HepG2 (cell line): Measurements from ENCODE around the gene WDR54. TPM values are rescaled to one million over a fixed set of nuclear protein-coding genes. Genes with fewer than 3 reads are reported as not detected.

Experiments
- CCAR2 ChIP-seq: fragments of 200-400 bp; formaldehyde crosslinking; optimal IDR thresholded peaks from 2 replicates; pipeline ENCODE3; 2018; ENCODE audit warnings: low read depth, mild to moderate bottlenecking, low read length, moderate library complexity
- MXD4 ChIP-seq: IDR thresholded peaks from 2 replicates; pipeline ENCODE4 v1.6.1; 2016; ENCODE audit warnings: mild to moderate bottlenecking, missing biosample characterization, missing genetic modification reagents
- PHF8 ChIP-seq: sonication (generic); formaldehyde crosslinking; IDR thresholded peaks from 2 replicates; pipeline ENCODE4 v1.5.0; 2020; ENCODE audit warnings: missing genetic modification reagents
- PLRG1 ChIP-seq: fragments of 450-650 bp; conservative IDR thresholded peaks from 2 replicates; pipeline ENCODE4 v1.6.1; 2016
- POLR2AphosphoS2 ChIP-seq: IDR thresholded peaks from 2 replicates; pipeline ENCODE4 v1.6.1; 2011; ENCODE audit warnings: low read depth, low read length, improper control_type of control experiment
- SNAPC4 ChIP-seq: sonication (generic); formaldehyde crosslinking; IDR thresholded peaks from 2 replicates; pipeline ENCODE4 v1.4.0; 2020; ENCODE audit warnings: mild to moderate bottlenecking, missing genetic modification reagents
- TBX2 ChIP-seq: sonication (generic); formaldehyde crosslinking; IDR thresholded peaks from 2 replicates; pipeline ENCODE4 v1.5.0; 2020; ENCODE audit warnings: missing genetic modification reagents, mild to moderate bottlenecking, borderline replicate concordance
- ZFP41 ChIP-seq: sonication (generic); formaldehyde crosslinking; IDR thresholded peaks from 2 replicates; pipeline ENCODE4 v1.4.0; 2020; ENCODE audit warnings: mild to moderate bottlenecking, missing genetic modification reagents, borderline replicate concordance
- ZFY ChIP-seq: sonication (generic); formaldehyde crosslinking; IDR thresholded peaks from 2 replicates; pipeline ENCODE4 v1.4.0; 2020; ENCODE audit warnings: missing genetic modification reagents
- ZNF331 ChIP-seq: sonication (generic); formaldehyde crosslinking; IDR thresholded peaks from 2 replicates; pipeline ENCODE4 v1.4.0; 2020; ENCODE audit warnings: missing genetic modification reagents
- ZNF33A ChIP-seq: sonication (generic); formaldehyde crosslinking; IDR thresholded peaks from 2 replicates; pipeline ENCODE4 v1.5.1; 2020; ENCODE audit warnings: missing genetic modification reagents, mild to moderate bottlenecking, moderate library complexity, borderline replicate concordance
- ZNF660 ChIP-seq: sonication (generic); formaldehyde crosslinking; IDR thresholded peaks from 2 replicates; pipeline ENCODE4 v1.5.1; 2020; ENCODE audit warnings: mild to moderate bottlenecking, low read depth, missing genetic modification reagents, borderline replicate concordance
- polyA plus RNA-seq, 8 experiments: library from polyadenylated mRNA; depleted of rRNA in 3 of 8; stranded (reverse) in 7 of 8; unstranded in 1 of 8; fragments of >200 nt; fragmentation: Illumina TruSeq in 4 of 8; extraction: Trizol in 4 of 8; gene quantifications; 2 replicates each; pipeline versions ENCODE4 v1.2.1 to v1.2.3, GENCODE V29; 2011 to 2016; ENCODE audit warnings: low read depth in 4 of 8, missing spikeins in 1 of 8, mixed read lengths in 1 of 8; ENCODE audit not compliant: insufficient read depth in 1 of 8
- total RNA-seq, 5 experiments: library from RNA; depleted of rRNA; stranded (reverse); fragments of >200 nt; fragmentation: Illumina TruSeq; extraction: Trizol; gene quantifications; 2 replicates each; pipeline ENCODE4 v1.2.3, GENCODE V29; 2016; ENCODE audit warnings: low read depth in 1 of 5
- TF ChIP-seq, protein P1 (sequence below): IDR thresholded peaks from 2 replicates; pipeline ENCODE4 v1.6.1; 2016; ENCODE audit warnings: missing biosample characterization, missing genetic modification reagents, low read depth
- TF ChIP-seq, protein P2 (sequence below): sonication (generic); formaldehyde crosslinking; IDR thresholded peaks from 2 replicates; pipeline ENCODE4 v1.4.0; 2020; ENCODE audit warnings: missing genetic modification reagents
- TF ChIP-seq, protein P3 (sequence below): IDR thresholded peaks from 2 replicates; pipeline ENCODE4 v1.6.1; 2018; ENCODE audit warnings: missing genetic modification reagents
- TF ChIP-seq, protein P4 (sequence below): sonication (generic); formaldehyde crosslinking; IDR thresholded peaks from 2 replicates; pipeline ENCODE4 v1.9.0; 2021; ENCODE audit warnings: missing genetic modification reagents, borderline replicate concordance

WDR54 gene
- total and polyA plus RNA-seq, 2 of the 13 experiments (the other 11 are each of a cell fraction or from before 2014, with no cell fraction given): 2.0 to 17.3 TPM

DNA sequence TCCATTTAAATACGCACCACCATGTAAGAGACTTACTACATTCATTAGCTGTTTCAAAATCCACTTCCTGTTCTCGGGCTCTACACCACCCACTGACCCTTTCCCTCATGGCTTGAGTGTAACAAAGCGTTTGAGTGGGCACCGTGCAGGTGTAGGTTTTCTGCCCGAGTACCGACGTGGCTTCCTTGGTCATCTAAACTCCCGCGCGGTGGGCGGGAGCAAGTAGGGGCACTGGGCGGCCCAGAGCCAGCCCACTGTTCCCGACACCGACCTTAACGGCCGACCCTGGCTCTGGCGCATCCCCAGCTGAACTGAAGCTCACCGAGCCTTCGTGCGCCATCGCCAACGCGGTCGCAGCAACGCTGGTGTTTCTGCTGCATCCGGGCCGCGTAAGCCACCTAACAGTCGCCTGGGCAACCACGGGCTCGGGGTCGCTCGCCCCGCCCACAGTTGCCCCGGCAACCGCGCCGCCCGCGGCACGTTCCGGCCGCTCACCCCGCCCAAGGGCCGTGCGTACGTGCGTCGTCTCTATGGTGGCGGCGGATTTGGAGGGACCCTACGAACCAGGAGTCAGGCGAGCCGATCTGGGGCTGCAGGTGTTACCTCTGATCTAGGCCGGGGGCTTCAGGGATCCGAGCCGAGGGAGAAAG is at the start of gene WDR54, which contains the start of gene C2orf81 (continued):
- TF ChIP-seq TBX2: peak; percentile 76
- TF ChIP-seq, protein P1, sequence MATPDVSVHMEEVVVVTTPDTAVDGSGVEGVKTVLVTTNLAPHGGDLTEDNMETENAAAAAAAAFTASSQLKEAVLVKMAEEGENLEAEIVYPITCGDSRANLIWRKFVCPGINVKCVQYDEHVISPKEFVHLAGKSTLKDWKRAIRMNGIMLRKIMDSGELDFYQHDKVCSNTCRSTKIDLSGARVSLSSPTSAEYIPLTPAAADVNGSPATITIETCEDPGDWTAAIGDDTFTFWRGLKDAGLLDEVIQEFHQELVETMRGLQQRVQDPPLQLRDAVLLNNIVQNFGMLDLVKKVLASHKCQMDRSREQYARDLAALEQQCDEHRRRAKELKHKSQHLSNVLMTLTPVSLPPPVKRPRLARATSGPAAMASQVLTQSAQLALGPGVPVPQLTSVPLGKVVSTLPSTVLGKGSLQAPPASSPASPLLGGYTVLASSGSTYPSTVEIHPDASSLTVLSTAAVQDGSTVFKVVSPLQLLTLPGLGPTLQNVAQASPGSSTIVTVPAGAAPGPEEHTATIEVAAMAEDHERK (CRISPR knock-in tag): peak; percentile 93
- peak; percentile 52; the same call in 1 of the 2 replicates for TF ChIP-seq SNAPC4 (CRISPR knock-in tag)
- peak; percentile 68 for TF ChIP-seq ZFY (CRISPR knock-in tag)
- TF ChIP-seq, protein P2, sequence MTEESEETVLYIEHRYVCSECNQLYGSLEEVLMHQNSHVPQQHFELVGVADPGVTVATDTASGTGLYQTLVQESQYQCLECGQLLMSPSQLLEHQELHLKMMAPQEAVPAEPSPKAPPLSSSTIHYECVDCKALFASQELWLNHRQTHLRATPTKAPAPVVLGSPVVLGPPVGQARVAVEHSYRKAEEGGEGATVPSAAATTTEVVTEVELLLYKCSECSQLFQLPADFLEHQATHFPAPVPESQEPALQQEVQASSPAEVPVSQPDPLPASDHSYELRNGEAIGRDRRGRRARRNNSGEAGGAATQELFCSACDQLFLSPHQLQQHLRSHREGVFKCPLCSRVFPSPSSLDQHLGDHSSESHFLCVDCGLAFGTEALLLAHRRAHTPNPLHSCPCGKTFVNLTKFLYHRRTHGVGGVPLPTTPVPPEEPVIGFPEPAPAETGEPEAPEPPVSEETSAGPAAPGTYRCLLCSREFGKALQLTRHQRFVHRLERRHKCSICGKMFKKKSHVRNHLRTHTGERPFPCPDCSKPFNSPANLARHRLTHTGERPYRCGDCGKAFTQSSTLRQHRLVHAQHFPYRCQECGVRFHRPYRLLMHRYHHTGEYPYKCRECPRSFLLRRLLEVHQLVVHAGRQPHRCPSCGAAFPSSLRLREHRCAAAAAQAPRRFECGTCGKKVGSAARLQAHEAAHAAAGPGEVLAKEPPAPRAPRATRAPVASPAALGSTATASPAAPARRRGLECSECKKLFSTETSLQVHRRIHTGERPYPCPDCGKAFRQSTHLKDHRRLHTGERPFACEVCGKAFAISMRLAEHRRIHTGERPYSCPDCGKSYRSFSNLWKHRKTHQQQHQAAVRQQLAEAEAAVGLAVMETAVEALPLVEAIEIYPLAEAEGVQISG: peak; percentile 98
- TF ChIP-seq MXD4 (CRISPR knock-in tag): 0 out of 2 replicates have a peak, but pooled peaks have one; percentile 51
- TF ChIP-seq PHF8 (CRISPR knock-in tag): 0 out of 2 replicates have a peak, but pooled peaks have one; percentile 38
- TF ChIP-seq ZNF33A (CRISPR knock-in tag): no peak
- TF ChIP-seq CCAR2: no peak
- TF ChIP-seq ZNF331 (CRISPR knock-in tag): peak; percentile 59; the same call in 1 of the 2 replicates
- no peak for TF ChIP-seq PLRG1
- 0 out of 2 replicates have a peak, but pooled peaks have one; percentile 36 for TF ChIP-seq ZFP41 (CRISPR knock-in tag)
- TF ChIP-seq POLR2AphosphoS2: no peak
- no peak for TF ChIP-seq ZNF660 (CRISPR knock-in tag)
- TF ChIP-seq, protein P3, sequence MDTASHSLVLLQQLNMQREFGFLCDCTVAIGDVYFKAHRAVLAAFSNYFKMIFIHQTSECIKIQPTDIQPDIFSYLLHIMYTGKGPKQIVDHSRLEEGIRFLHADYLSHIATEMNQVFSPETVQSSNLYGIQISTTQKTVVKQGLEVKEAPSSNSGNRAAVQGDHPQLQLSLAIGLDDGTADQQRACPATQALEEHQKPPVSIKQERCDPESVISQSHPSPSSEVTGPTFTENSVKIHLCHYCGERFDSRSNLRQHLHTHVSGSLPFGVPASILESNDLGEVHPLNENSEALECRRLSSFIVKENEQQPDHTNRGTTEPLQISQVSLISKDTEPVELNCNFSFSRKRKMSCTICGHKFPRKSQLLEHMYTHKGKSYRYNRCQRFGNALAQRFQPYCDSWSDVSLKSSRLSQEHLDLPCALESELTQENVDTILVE (CRISPR knock-in tag): no peak
- TF ChIP-seq, protein P4, sequence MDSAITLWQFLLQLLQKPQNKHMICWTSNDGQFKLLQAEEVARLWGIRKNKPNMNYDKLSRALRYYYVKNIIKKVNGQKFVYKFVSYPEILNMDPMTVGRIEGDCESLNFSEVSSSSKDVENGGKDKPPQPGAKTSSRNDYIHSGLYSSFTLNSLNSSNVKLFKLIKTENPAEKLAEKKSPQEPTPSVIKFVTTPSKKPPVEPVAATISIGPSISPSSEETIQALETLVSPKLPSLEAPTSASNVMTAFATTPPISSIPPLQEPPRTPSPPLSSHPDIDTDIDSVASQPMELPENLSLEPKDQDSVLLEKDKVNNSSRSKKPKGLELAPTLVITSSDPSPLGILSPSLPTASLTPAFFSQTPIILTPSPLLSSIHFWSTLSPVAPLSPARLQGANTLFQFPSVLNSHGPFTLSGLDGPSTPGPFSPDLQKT (CRISPR knock-in tag): peak; percentile 52; the same call in 1 of the 2 replicates
